ENCODE measurements around the gene ZNF674.
"Not testable (repeated sequence)": the region's sequence is repeated elsewhere in the genome, so short reads cannot be mapped to it uniquely, and the experiment has no call there.

Gene ZNF674

GRCh38 chrX:46571423-46572339 is 26.5 kb upstream of the ZNF674 start:
- no peak for DNase-seq (ENCODE audit: low read depth in 1 of 2, low spot score in 1 of 2)

DNA sequence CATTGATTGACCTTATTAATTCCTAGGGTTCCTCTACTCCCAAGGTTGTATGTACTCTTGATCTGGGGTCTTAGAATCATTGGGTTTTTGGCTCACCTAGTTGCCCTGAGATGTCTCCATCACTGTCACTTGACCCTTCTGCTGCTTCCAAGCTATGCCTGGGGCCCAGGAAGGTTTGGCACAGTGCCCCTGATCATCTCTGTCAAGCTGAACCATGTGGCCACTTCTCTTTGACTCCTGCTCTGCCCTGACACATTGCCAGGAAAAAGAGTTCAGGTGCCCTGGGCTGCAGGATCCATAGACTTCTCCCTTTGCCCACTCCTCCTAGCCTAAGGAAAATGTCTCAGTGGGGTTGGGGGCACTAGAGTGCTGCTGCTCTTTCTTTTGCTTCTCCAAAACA is 24.4 kb upstream of the ZNF674 start:
- no peak for DNase-seq (ENCODE audit: low read depth in 1 of 2, low spot score in 1 of 2)

GRCh38 chrX:46567388-46567787 is 22.2 kb upstream of the ZNF674 start:
- no peak for DNase-seq (ENCODE audit: low read depth in 1 of 2, low spot score in 1 of 2)

DNA sequence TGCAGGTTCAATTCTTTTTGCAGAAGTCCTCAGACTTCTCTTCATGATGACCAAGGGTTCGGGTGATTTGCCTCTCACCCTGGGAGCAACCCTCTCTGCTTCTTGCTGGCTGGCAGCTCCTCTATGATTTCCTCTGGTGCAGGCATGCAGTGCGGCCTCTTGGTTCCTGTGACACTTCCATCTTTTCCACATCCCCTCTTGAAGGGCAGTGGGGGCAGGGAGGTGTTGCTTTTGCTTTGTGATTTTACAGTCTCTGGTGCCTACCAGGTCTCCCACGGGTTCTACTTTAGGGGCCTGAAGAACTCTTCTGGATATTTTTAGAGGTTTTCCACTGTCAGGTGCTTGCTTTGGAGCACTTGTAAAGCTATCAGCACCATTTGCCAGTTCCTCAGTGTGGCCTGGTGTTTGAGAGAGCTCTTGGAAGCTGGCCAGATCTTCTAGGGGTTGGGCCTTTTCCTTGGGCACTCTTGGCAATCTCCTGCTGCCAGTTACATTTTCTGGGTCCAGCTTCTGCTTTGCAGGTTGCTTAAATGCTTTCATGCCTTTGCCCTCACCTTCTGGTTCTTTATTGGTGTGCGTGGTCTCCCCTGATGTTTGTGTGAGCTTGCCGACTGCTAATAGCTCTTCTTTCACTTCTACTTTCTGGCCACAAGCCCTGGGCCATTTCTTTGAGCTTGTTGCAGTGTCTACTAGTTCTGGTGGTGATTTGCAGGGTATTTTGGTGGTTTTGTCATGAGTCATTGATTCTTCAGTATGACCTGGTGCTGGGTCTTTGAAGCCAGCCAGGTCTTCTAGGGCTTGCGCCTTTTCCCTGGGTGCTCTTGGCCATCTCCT is 16.8 kb upstream of the ZNF674 start:
- no peak for DNase-seq (ENCODE audit: low read depth in 1 of 2, low spot score in 1 of 2)

- DNase-seq (ENCODE audit: low read depth in 1 of 2, low spot score in 1 of 2) = no peak
Measured at GRCh38 chrX:46559062-46559461, 13.8 kb upstream of the ZNF674 start.

DNA sequence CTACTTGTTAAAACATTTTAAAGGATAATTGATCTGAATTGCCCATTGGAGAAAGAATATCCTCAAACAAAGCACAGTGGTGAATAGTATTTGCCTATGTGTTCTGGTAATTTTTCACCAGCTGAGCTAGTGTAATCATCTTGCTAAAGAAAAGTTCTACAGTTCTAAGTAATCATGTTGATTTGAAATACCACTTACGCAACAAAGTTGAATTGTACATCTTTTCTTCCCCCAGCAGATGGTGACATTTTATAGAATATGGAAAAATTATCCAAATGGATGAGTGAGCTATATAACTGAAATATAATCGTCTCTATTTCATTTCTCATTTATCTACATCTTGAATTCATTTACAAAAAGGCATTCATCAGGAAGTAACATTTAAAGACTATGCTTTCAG is 9.7 kb upstream of the ZNF674 start:
- no peak for DNase-seq (ENCODE audit: low read depth in 1 of 2, low spot score in 1 of 2)

- no peak for DNase-seq (ENCODE audit: low read depth in 1 of 2, low spot score in 1 of 2)
Measured at GRCh38 chrX:46553935-46554334, 8.7 kb upstream of the ZNF674 start.

DNA sequence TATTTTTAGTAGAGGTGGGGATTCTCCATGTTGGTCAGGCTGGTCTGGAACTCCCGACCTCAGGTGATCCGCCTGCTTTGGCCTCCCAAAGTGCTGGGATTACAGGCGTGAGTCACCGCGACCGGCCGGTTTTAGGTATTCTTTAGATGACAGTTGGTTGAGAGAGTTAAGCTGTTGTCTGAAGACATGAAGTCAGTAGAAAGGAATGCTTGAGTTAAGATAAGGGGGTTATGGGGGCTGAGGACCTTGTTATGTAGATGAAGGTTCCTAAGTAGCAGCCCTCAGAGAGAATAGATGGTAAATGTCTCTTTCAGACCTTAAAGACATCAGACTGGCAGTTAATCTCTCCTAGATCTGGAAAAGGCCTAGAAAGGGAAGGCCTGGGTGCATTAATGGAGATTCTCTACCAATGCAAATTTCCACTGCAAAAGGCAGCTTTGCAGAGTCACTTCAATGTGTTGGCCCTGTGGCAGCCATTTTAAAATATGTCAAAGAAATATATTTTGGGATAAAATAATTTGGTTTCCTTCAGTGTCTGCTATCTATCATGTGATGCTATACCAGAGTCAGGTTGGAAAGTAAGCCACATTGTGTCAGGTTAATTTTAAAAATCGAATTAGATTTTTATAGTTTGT is 6.4 kb upstream of the ZNF674 start:
- DNase-seq (ENCODE audit: low read depth in 1 of 2, low spot score in 1 of 2) = no peak

GRCh38 chrX:46549914-46550313 is 4.7 kb upstream of the ZNF674 start:
- DNase-seq (ENCODE audit: low read depth in 1 of 2, low spot score in 1 of 2) = no peak

DNA sequence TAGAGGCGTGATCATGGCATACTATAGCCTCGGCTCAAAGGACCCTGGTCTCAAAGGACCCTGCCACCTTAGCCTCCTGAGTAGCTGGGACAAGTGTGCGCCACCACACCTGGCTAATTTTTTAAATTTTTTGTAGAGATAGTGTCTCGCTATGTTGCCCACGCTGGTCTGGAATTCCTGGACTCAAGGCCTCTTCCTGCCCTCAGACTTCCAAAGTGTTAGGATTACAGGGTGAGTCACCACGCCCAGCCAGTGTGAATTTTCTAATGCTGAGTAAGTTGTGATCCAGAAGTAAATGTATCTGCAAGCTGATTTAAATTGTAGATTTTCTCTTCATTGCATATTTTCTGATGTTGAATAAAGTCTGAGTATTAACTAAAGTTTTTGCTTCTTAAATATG is 2.6 kb upstream of the ZNF674 start:
- no peak for DNase-seq (ENCODE audit: low read depth in 1 of 2, low spot score in 1 of 2)

DNA sequence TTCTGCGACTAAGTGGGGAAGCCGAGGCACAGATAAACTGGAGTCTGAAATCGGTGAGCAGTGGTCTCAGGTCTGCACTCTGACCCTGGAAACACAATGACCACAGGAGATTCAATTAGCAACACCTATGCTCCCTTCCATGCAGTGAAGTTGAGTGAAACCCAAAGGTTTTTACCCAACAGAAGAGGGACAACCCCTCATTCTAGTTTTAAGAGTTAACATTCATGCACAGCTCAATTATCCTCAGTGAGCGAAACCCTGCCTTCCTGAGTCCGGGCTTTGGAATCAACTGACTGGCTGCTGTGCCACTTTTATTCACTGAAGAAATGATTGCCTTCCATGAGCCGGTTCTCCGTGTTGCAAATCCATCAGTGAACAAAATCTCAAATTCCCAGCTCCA is 694 bp downstream of the ZNF674 start:
- DNase-seq (ENCODE audit: low read depth in 1 of 2, low spot score in 1 of 2) = not testable (repeated sequence)

- no peak for DNase-seq (ENCODE audit: low read depth in 1 of 2, low spot score in 1 of 2)
Measured at GRCh38 chrX:46543441-46543840, 1.8 kb downstream of the ZNF674 start.

DNA sequence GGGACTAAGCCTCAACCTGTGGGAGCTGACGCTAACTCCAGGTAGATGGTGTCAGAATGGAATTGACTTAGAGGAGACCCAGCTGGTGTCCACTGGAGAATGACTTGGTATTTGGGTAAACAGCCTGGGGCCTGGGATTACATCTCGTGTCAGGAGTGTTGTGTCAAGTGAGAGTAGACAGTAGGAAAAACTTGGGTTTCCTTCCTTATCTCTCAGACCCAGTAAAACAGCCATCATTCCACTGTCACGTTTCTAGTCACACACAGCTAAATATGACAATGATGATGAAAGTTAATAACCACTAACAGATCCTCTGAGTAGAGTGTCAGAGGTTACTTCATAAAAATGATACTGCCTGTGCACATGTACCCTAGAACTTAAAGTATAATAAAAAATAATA is 13.8 kb downstream of the ZNF674 start:
- DNase-seq (ENCODE audit: low read depth in 1 of 2, low spot score in 1 of 2) = no peak

DNA sequence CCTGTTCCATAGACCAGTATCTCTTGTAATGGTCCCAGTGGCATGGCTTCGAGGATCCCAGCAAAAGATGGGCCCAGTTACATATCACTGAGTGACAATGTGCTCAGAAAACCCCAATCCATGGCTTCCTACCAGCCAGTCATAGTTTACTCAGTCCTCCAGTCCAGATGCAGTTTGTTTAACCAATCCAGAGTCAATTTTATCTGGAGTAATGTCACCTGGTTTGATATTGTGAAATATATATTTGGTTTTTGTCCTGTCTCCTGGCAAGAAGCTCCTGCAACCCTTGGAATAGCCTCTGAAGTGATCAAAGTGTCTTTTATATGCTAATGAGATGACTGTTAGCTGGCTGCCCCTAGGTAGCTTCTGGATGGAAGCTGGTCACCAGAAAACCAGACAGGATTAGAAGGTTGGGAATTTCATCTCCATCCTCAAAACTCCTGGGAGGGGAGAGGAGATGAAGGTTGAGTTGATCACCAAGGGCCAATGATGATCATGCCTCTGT is 14.8 kb downstream of the ZNF674 start:
- not testable (repeated sequence) for DNase-seq (ENCODE audit: low read depth in 1 of 2, low spot score in 1 of 2)

GRCh38 chrX:46529740-46530403 is 15.3 kb downstream of the ZNF674 start:
- DNase-seq (ENCODE audit: low read depth in 1 of 2, low spot score in 1 of 2) = not testable (repeated sequence)

- DNase-seq (ENCODE audit: low read depth in 1 of 2, low spot score in 1 of 2) = not testable (repeated sequence)
Measured at GRCh38 chrX:46528640-46529039, 16.6 kb downstream of the ZNF674 start.

DNA sequence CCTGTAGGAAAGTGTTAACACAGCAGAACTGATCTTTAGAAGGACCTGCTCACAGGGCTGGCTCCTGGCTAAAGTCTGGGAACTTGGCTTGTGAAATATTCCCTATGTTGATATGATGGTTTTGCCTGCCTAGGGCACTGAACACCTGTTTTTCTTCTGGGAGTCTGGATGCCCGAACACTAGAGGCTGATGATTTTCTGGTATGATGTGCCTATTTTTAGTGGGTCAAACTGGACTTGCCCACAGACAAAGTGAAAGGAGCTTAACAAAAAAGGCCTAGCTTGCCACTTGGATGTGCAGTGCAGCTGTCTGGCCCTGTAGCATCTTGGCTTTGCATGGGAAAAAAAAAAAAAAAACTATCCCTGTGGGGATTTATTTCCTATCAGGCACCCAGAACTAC is 39.1 kb downstream of the ZNF674 start:
- no peak for DNase-seq (ENCODE audit: low read depth in 1 of 2, low spot score in 1 of 2)

DNA sequence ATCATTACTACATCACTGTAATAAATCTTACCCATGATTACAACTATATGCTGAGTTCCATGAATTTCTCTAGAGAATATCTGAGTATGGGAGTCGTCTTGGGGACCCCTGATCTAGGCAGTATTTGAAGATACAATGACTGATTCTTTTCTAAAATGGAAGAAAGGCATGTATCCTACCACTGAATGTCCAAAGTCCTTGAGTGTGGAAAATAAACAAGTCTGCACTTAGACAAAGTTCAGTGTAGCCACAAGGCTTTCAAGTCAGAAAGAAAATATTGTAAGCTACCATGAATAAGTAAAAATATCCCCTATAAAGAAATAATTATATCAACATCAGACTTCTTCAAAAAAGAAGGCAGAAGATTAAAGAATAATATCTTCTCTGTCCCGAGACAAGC is 42.4 kb downstream of the ZNF674 start:
- DNase-seq (ENCODE audit: low read depth in 1 of 2, low spot score in 1 of 2) = no peak

DNA sequence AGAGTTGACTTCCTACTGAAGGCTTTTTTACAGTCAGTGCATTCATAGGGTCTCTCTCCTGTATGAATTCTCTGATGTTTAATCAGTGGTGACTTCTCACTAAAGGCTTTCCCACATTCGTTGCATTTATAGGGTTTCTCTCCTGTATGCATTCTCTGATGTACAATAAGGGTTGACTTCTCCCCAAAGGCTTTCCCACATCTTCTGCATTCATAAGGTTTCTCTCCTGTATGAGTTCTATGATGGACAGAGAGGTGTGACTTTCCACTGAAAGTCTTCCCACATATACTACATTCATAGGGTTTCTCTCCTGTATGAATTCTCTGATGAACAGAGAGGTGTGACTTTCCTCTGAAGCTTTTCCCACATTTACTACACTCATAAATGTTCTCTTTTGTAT is 45.2 kb downstream of the ZNF674 start:
- DNase-seq (ENCODE audit: low read depth in 1 of 2, low spot score in 1 of 2) = no peak

DNA sequence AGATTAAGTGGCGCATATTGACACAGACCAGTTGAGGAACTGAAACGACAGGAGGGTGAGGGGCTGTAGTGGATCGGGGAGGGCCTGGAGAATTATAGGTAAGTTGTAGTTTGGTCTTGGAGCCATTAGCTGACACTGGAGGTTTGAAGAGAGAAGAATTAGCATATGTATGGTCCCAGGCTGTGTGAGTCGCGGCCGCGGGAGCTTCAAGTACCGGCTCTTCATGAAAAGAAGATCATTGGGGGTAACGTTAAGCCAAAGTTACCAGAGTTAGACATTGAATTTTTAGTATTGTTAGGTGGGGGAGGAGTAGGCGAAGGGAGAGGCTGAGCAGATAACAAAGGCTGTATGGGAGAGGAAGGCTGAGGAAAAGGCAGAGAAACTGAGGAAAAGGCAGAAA is 56.5 kb downstream of the ZNF674 start:
- DNase-seq (ENCODE audit: low read depth in 1 of 2, low spot score in 1 of 2) = no peak

GRCh38 chrX:46485897-46486296 is 59.3 kb downstream of the ZNF674 start:
- DNase-seq (ENCODE audit: low read depth in 1 of 2, low spot score in 1 of 2) = no peak

Measured in activated T-helper 1 cell treated with anti-CD3 and anti-CD28 coated beads, Interleukin-2, amount 50 U/mL, for 16 hours (primary cell).